Measurements from ENCODE around the gene RAX2.

RAX2 gene

DNA sequence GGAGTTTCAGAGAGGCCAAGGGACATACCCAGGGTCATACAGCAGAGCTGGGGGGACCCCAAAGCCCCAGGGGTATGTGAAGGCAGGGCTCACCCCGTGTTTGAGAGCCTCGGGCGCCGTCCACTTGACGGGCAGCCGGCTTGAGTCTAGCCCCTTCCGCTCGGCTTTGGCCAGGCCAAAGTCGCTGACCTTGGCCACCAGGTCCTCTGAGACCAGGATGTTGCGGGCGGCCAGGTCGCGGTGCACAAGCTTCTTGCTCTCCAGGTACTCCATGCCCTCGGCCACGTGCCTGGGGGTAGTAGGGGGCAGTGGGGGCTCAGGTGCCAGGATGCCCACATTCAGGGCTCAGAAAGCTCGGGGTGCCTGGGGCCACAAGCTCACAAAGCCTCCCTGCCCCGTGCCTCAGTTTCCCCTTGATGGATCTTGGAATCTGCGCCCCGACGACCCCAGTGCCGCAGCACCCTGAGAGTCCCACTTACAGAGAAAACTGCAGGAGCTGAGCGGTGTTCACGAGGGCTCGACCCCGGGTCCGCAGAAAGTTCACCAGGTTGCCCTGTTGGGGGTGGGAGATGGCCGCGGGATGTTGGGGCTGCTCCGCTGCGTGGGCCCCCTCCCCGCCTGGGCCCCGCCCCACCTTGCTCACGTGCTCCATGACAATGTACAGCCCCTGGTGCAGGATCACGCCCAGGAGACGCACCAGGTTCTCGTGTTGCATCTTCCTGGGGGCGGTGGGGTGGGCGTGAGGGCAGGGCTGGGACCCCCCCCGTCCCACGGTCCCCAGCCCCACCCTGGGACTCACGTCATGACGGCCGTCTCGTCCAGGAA lies 7.1 kb upstream of the RAX2 start:
- H3K9me3 ChIP-seq (ENCODE audit: severe bottlenecking) = peaks cover 14% of the 10 kb centered on the region
- no peak for DNase-seq
- no peaks in the 10 kb centered on the region for H3K27me3 ChIP-seq (ENCODE audit: insufficient read depth, low read depth, severe bottlenecking)
- H3K27ac ChIP-seq = peak overlapping the region; percentile 68
- TF ChIP-seq, protein P1, sequence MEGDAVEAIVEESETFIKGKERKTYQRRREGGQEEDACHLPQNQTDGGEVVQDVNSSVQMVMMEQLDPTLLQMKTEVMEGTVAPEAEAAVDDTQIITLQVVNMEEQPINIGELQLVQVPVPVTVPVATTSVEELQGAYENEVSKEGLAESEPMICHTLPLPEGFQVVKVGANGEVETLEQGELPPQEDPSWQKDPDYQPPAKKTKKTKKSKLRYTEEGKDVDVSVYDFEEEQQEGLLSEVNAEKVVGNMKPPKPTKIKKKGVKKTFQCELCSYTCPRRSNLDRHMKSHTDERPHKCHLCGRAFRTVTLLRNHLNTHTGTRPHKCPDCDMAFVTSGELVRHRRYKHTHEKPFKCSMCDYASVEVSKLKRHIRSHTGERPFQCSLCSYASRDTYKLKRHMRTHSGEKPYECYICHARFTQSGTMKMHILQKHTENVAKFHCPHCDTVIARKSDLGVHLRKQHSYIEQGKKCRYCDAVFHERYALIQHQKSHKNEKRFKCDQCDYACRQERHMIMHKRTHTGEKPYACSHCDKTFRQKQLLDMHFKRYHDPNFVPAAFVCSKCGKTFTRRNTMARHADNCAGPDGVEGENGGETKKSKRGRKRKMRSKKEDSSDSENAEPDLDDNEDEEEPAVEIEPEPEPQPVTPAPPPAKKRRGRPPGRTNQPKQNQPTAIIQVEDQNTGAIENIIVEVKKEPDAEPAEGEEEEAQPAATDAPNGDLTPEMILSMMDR (IDR thresholded peaks at IDR 0.05; ENCODE audit: low read depth, low read length) = no peak
- peaks cover 59% of the 10 kb centered on the region for H3K36me3 ChIP-seq
- H3K4me3 ChIP-seq (ENCODE audit: low read depth, low read length) = no peak overlapping the region

GRCh38 chr19:3778104-3778867 lies 6.3 kb upstream of the RAX2 start:
- H3K27ac ChIP-seq = peak overlapping the region; percentile 68
- TF ChIP-seq, protein P1 (IDR thresholded peaks at IDR 0.05; ENCODE audit: low read depth, low read length) = no peak
- H3K9me3 ChIP-seq (ENCODE audit: severe bottlenecking) = peaks cover 14% of the 10 kb centered on the region

GRCh38 chr19:3776479-3777040 lies 4.5 kb upstream of the RAX2 start:
- no peak for DNase-seq
- Histone ChIP-seq H3K36me3 (peaks cover 38% of the 10 kb centered on the region), H3K27ac (no peak overlapping the region), H3K9me3 (ENCODE audit: severe bottlenecking) (peaks cover 5% of the 10 kb centered on the region), H3K4me3 (ENCODE audit: low read depth, low read length) (no peak overlapping the region), H3K27me3 (ENCODE audit: insufficient read depth, low read depth, severe bottlenecking) (no peaks in the 10 kb centered on the region)
- TF ChIP-seq, protein P1 (IDR thresholded peaks at IDR 0.05; ENCODE audit: low read depth, low read length) = no peak

More at GRCh38 chr19:3778104-3778867, 6.3 kb upstream of the RAX2 start:
- Histone ChIP-seq H3K27me3 (ENCODE audit: insufficient read depth, low read depth, severe bottlenecking) (no peaks in the 10 kb centered on the region), H3K4me3 (ENCODE audit: low read depth, low read length) (no peak overlapping the region), H3K36me3 (peaks cover 51% of the 10 kb centered on the region)
- DNase-seq = no peak

- no peak for DNase-seq
- TF ChIP-seq, protein P1 (IDR thresholded peaks at IDR 0.05; ENCODE audit: low read depth, low read length) = no peak
- no peak overlapping the region for H3K4me3 ChIP-seq (ENCODE audit: low read depth, low read length)
- peak overlapping the region; percentile 94 for H3K27ac ChIP-seq
- no peaks in the 10 kb centered on the region for H3K27me3 ChIP-seq (ENCODE audit: insufficient read depth, low read depth, severe bottlenecking)
- peaks cover 38% of the 10 kb centered on the region for H3K36me3 ChIP-seq
- H3K9me3 ChIP-seq (ENCODE audit: severe bottlenecking) = no peaks in the 10 kb centered on the region
These were observed 3.8 kb upstream of the RAX2 start for GRCh38 chr19:3775831-3776230.

DNA sequence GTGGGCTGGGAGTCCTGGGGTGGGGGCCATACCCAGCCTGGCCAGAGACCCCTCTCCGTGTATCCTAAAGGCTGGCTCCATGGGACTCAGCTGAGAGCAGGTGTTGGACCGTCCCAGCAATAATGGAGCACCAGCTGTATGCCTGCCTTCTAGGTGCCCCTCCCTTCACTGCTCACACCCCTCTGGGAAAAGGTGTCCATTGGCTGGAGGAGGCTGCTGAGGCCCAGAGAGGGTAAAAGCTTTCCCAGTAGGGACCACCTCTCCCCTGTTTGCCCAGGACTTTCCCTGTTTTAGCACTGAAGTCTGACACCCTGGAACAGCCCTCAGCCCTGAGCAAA lies 3.3 kb upstream of the RAX2 start:
- H3K4me3 ChIP-seq (ENCODE audit: low read depth, low read length) = no peak overlapping the region
- no peak for DNase-seq
- no peaks in the 10 kb centered on the region for H3K9me3 ChIP-seq (ENCODE audit: severe bottlenecking)
- TF ChIP-seq, protein P1 (IDR thresholded peaks at IDR 0.05; ENCODE audit: low read depth, low read length) = no peak
- H3K36me3 ChIP-seq = peaks cover 41% of the 10 kb centered on the region
- H3K27me3 ChIP-seq (ENCODE audit: insufficient read depth, low read depth, severe bottlenecking) = no peaks in the 10 kb centered on the region
- H3K27ac ChIP-seq = peak overlapping the region; percentile 94
